ENCODE data around the gene MBOAT1.

The MBOAT1 gene

DNA sequence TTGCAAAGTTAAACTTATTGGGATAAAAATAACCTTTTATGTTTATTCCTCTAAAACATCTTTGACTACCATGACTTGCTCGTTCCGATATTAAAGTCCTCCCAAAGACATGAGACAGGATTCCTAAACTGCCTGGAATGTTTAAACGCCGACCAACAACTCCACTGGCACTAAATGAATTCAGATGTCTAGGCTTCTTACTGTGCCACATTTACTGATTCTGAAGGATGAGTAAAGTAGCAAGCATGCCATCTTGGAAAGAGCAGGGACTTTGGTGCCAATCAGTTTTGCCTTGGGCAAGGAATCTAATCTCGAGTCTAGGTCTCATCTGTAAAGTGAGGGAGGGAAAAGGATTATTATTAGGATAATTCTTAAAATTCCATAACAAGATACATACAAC is 25.3 kb downstream of the MBOAT1 start:
- Histone ChIP-seq H3K36me3 (ENCODE audit: control insufficient read depth in 2 of 2, insufficient read depth in 1 of 2, low read length in 2 of 2) (no peaks in the 10 kb centered on the region; a peak in 1 of 3 replicates), H3K4me3 (ENCODE audit: low read depth, low read length) (no peak overlapping the region), H3K9me3 (ENCODE audit: control insufficient read depth, insufficient read depth, low read depth, low read length) (no peaks in the 10 kb centered on the region), H3K27ac (ENCODE audit: extremely low read depth, low read depth, low read length) (no peak overlapping the region), H3K4me1 (ENCODE audit: control insufficient read depth, insufficient read depth, low read length) (peaks cover 10% of the 10 kb centered on the region)
- POLR2A ChIA-PET = no interaction called here
- TF ChIP-seq GLIS1 (tag by site-specific recombination; IDR thresholded peaks at IDR 0.05) = no peak
- TF ChIP-seq SP3 (tag by site-specific recombination; IDR thresholded peaks at IDR 0.05) = no peak
- CTCF ChIA-PET = interaction anchor here (0.6 kb wide), 1 partner anchor 343 kb away, joined by 4 read pairs; no protein-coding TSS in a partner anchor

DNA sequence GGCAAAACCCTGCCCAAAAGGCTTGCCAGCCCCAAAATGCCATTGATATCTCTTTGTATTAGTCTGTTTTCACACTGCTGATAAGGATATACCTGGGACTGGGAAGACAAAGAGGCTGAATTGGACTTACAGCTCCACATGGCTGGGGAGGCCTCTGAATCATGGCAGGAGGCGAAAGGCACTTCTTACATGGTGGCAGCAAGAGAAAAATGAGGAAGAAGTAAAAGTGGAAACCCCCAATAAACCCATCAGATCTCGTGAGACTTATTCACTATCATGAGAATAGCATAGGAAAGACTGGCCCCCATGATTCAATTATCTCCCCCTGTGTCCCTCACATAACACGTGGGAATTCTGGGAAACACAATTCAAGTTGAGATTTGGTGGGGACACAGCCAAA is 28.6 kb downstream of the MBOAT1 start:
- Histone ChIP-seq H3K9me3 (ENCODE audit: control insufficient read depth, insufficient read depth, low read depth, low read length) (no peaks in the 10 kb centered on the region), H3K4me1 (ENCODE audit: control insufficient read depth, insufficient read depth, low read length) (peaks cover 10% of the 10 kb centered on the region), H3K4me3 (ENCODE audit: low read depth, low read length) (no peak overlapping the region), H3K36me3 (ENCODE audit: control insufficient read depth in 2 of 2, insufficient read depth in 1 of 2, low read length in 2 of 2) (no peaks in the 10 kb centered on the region; a peak in 1 of 3 replicates), H3K27ac (ENCODE audit: extremely low read depth, low read depth, low read length) (no peak overlapping the region)
- POLR2A ChIA-PET = no interaction called here
- TF ChIP-seq ZNF148 (tag by site-specific recombination; IDR thresholded peaks at IDR 0.05; ENCODE audit: borderline replicate concordance) = no peak
- TF ChIP-seq ZNF544 (tag by site-specific recombination; IDR thresholded peaks at IDR 0.05) = no peak
- TF ChIP-seq ZNF280D (tag by site-specific recombination; IDR thresholded peaks at IDR 0.05) = no peak
- TF ChIP-seq PRDM10 (tag by site-specific recombination; IDR thresholded peaks at IDR 0.05) = no peak
- CTCF ChIA-PET = interaction anchor here (1.2 kb wide), 1 partner anchor 57 kb away, joined by 5 read pairs; no protein-coding TSS in a partner anchor

DNA sequence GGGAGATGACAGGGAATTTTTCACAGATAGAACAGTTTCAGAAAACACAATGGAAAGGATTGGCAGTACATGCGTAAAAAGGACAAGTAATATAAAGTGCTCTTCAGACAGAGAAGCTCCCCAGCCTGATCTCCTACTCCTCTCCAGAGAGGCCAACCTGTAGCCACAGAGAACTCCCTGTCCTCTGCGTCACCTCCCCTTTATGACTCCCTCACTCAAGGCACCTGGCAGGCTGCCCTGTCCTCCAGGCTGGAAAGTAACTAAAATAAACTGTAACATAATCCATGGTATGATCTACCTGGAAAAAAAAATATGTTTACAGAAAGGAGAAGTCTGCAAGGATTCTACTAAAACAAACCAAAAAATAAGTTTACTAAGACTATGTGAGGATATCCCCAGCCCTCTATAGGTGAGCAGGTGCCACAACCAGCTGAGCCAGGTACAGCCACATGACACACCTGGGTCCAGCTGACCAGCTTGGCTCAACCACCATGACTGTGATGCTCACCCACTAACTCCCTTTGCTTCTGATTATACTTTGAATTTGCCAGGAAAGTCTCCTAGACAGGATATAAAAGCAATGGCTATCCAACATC is 29.2 kb downstream of the MBOAT1 start:
- no peaks in the 10 kb centered on the region; a peak in 1 of 3 replicates for H3K36me3 ChIP-seq (ENCODE audit: control insufficient read depth in 2 of 2, insufficient read depth in 1 of 2, low read length in 2 of 2)
- H3K4me1 ChIP-seq (ENCODE audit: control insufficient read depth, insufficient read depth, low read length) = peaks cover 10% of the 10 kb centered on the region
- H3K9me3 ChIP-seq (ENCODE audit: control insufficient read depth, insufficient read depth, low read depth, low read length) = no peaks in the 10 kb centered on the region
- no peak overlapping the region for H3K4me3 ChIP-seq (ENCODE audit: low read depth, low read length)
- H3K27ac ChIP-seq (ENCODE audit: extremely low read depth, low read depth, low read length) = no peak overlapping the region
- ChIA-PET POLR2A (no interaction called here), CTCF (interaction anchor here (0.7 to 0.9 kb wide), 2 partner anchors 9 to 56 kb away, joined by 3 read pairs; no protein-coding TSS in a partner anchor)
- no peak for TF ChIP-seq YY2 (tag by site-specific recombination; IDR thresholded peaks at IDR 0.05)
- TF ChIP-seq ZNF223 (tag by site-specific recombination; IDR thresholded peaks at IDR 0.05) = no peak
- TF ChIP-seq ZNF510 (tag by site-specific recombination; IDR thresholded peaks at IDR 0.05; ENCODE audit: insufficient replicate concordance) = no peak
- TF ChIP-seq ZNF449 (tag by site-specific recombination; IDR thresholded peaks at IDR 0.05) = peak; percentile 29; the same call in 1 of the 2 replicates
- TF ChIP-seq ZNF629 (tag by site-specific recombination; IDR thresholded peaks at IDR 0.05) = peak; percentile 33; the same call in 1 of the 2 replicates
- no peak for TF ChIP-seq ZNF148 (tag by site-specific recombination; IDR thresholded peaks at IDR 0.05; ENCODE audit: borderline replicate concordance)
- no peak for TF ChIP-seq ZNF585B (tag by site-specific recombination; IDR thresholded peaks at IDR 0.05)

All from HEK293 (cell line).